Panc1 (cell line): ENCODE measurements around the gene IFITM1. TPM values are rescaled to one million over a fixed set of nuclear protein-coding genes. Genes with fewer than 3 reads are reported as not detected.
A peak's percentile ranks its signal among the peaks of the same experiment; 100 is the strongest.

Experiments used
- ATAC-seq: fragments of 200-7000 bp; cut with Tn5 transposase; 2 replicates; pipeline ENCODE4 v1.9.1; 2020; ENCODE audit warnings: mild to moderate bottlenecking, moderate library complexity
- BruUV-seq: library from RNA; stranded (reverse); fragments of 400-500 nt; replicated peaks from 2 replicates; lab custom pipeline; 2021; lab: Mats Ljungman, UMichigan
- CTCF ChIA-PET: fragments of 300-600 bp; sonication (Branson Sonifier 250); formaldehyde crosslinking; loops from one replicate; lab custom pipeline; 2022; ENCODE audit warnings: antibody characterized with exemption; lab: Charles Lee
- POLR2A ChIA-PET: fragments of 300-600 bp; sonication (Branson Sonifier 250); formaldehyde crosslinking; loops from one replicate; lab custom pipeline; 2022; ENCODE audit warnings: antibody characterized with exemption; lab: Charles Lee
- DNase-seq: peaks from one replicate; pipeline ENCODE4 v3.0.0-alpha.2; 2010; ENCODE audit warnings: low read depth, low spot score
- H3K27ac ChIP-seq: 2 replicates; pipeline ENCODE4 v1.5.1; 2011; ENCODE audit warnings: mild to moderate bottlenecking, low read length, inconsistent platforms
- H3K27me3 ChIP-seq: fragments of 200-500 bp; sonication (Bioruptor generic); 2 replicates; pipeline ENCODE4 v1.6.0; 2014; ENCODE audit warnings: low read length, inconsistent platforms; ENCODE audit not compliant: control insufficient read depth, insufficient read depth
- H3K36me3 ChIP-seq: fragments of 200-500 bp; sonication (Bioruptor generic); 2 replicates; pipeline ENCODE4 v1.5.1; 2014; ENCODE audit warnings: inconsistent platforms, mild to moderate bottlenecking, low read length, moderate library complexity; ENCODE audit not compliant: control insufficient read depth, insufficient read depth
- H3K4me1 ChIP-seq: 2 replicates; pipeline ENCODE4 v1.5.1; 2011; ENCODE audit warnings: inconsistent platforms, mild to moderate bottlenecking, low read length, moderate library complexity; ENCODE audit not compliant: control insufficient read depth, insufficient read depth
- H3K4me3 ChIP-seq, 2 experiments: 2 replicates each; pipeline ENCODE4 v1.5.1; 2011 to 2012; ENCODE audit warnings: low read depth in 2 of 2, low read length in 2 of 2, mild to moderate bottlenecking in 2 of 2, inconsistent platforms in 1 of 2, moderate library complexity in 1 of 2
- H3K9me3 ChIP-seq: fragments of 200-500 bp; sonication (Bioruptor generic); 2 replicates; pipeline ENCODE4 v1.5.1; 2014; ENCODE audit warnings: low read depth, mild to moderate bottlenecking, inconsistent platforms, low read length, moderate library complexity; ENCODE audit not compliant: control insufficient read depth, insufficient read depth
- POLR2AphosphoS5 ChIP-seq: IDR thresholded peaks from 2 replicates; pipeline ENCODE4 v1.6.1; 2012; ENCODE audit warnings: mild to moderate bottlenecking, low read depth, low read length, moderate library complexity
- REST ChIP-seq, 2 experiments: IDR thresholded peaks; 2 replicates each; pipeline ENCODE4 v1.6.1; 2011 to 2012; ENCODE audit warnings: low read depth in 2 of 2, control low read depth in 1 of 2, low read length in 1 of 2, mild to moderate bottlenecking in 1 of 2, moderate library complexity in 1 of 2; ENCODE audit not compliant: insufficient read depth in 1 of 2
- SIN3A ChIP-seq: IDR thresholded peaks from 2 replicates; pipeline ENCODE4 v1.6.1; 2012; ENCODE audit warnings: low read depth, mild to moderate bottlenecking, low read length, moderate library complexity, borderline replicate concordance; ENCODE audit not compliant: insufficient read depth
- TCF7L2 ChIP-seq: IDR thresholded peaks from 2 replicates; pipeline ENCODE4 v1.6.1; 2011; ENCODE audit warnings: mild to moderate bottlenecking, low read depth, low read length, inconsistent platforms
- in situ Hi-C: cut with HindIII; loops from 2 replicates; pipeline ENCODE4 v1.10.0; 2016; ENCODE audit warnings: low sequenced_read_pairs, low pct_unique_long_range_greater_than_20kb
- intact Hi-C: fragments of 100-400 bp; cut with micrococcal nuclease; formaldehyde crosslinking; loops from one replicate; pipeline ENCODE4 v1.10.0; 2022; ENCODE audit not compliant: unreplicated experiment
- total RNA-seq: library from RNA; stranded (reverse); gene quantifications from one replicate; pipeline ENCODE4 v1.2.1, GENCODE V29; 2021; ENCODE audit not compliant: unreplicated experiment
- TF ChIP-seq, protein P1 (sequence below): fragments of 450-650 bp; IDR thresholded peaks from 2 replicates; pipeline ENCODE4 v1.5.1; 2017; ENCODE audit warnings: mild to moderate bottlenecking

IFITM1 gene
- total RNA-seq, 1 experiment from 2014 or later, result 66.3 TPM

DNA sequence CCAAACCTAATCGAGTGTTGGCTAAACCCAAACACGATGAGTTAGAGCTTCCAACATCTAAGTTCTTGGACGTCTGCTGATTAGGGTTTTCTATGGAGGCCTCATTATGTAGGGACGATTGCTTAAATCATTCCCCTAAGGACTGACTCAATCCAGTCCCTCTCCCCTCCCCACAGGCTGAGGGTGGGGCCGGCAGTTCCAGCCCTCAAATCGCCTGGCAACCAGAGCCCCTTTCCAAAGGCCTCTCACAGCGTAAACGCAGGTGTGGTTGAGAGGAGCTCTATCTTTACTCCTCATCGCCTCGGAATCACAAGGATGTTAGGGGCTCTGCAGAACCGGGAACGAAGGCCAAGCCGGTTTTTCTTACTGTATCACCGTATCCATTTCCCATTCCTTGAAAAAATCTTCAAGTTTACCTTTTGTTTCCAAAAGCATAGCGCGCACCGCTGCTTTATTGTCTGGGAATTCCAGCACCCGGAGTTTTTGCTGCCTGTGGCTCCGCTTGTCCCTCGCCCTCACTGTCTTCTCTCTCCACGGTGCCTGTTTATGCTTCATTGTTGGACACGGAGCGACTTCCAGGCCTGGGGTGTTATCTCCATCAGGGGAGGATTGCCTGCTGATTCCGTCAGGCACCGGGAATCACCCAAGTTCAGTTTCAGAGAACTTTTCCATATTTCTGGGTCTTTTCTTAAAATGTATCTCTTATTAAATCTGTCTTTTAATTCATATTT is 20.6 kb downstream of the IFITM1 start:
- ATAC-seq (no peak), DNase-seq (no peak)
- peaks cover 6% of the 10 kb centered on the region; the same call in 1 of the 2 replicates for H3K4me1 ChIP-seq
- CTCF ChIA-PET, result no interaction called here
- POLR2A ChIA-PET, result interaction anchor here (0.5 kb wide), 1 partner anchor 48 kb away, joined by 5 read pairs; no protein-coding TSS in a partner anchor
- BruUV-seq, result no TSS peak
- H3K4me3 ChIP-seq, result no peak overlapping the region
- in situ Hi-C loops, result no loop called here
- no peaks in the 10 kb centered on the region for H3K9me3 ChIP-seq
- intact Hi-C loops, result no loop called here
- no peaks in the 10 kb centered on the region for H3K36me3 ChIP-seq
- no peaks in the 10 kb centered on the region for H3K27me3 ChIP-seq
- TF ChIP-seq SIN3A, result no peak
- TF ChIP-seq, protein P1, sequence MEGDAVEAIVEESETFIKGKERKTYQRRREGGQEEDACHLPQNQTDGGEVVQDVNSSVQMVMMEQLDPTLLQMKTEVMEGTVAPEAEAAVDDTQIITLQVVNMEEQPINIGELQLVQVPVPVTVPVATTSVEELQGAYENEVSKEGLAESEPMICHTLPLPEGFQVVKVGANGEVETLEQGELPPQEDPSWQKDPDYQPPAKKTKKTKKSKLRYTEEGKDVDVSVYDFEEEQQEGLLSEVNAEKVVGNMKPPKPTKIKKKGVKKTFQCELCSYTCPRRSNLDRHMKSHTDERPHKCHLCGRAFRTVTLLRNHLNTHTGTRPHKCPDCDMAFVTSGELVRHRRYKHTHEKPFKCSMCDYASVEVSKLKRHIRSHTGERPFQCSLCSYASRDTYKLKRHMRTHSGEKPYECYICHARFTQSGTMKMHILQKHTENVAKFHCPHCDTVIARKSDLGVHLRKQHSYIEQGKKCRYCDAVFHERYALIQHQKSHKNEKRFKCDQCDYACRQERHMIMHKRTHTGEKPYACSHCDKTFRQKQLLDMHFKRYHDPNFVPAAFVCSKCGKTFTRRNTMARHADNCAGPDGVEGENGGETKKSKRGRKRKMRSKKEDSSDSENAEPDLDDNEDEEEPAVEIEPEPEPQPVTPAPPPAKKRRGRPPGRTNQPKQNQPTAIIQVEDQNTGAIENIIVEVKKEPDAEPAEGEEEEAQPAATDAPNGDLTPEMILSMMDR, result no peak
- no peak for TF ChIP-seq TCF7L2
- TF ChIP-seq REST (IDR thresholded peaks at IDR 0.05; ENCODE audit: insufficient read depth in 1 of 2, low read depth in 2 of 2, low read length in 1 of 2), result no peak
- TF ChIP-seq POLR2AphosphoS5, result no peak
- no peak overlapping the region; the same call in 1 of the 2 replicates for H3K27ac ChIP-seq

- intact Hi-C loops (no loop called here), in situ Hi-C loops (no loop called here)
- Histone ChIP-seq H3K4me3 (no peak overlapping the region), H3K27ac (peak overlapping the region; percentile 9; the same call in 1 of the 2 replicates), H3K9me3 (no peaks in the 10 kb centered on the region), H3K4me1 (peaks cover 4% of the 10 kb centered on the region; the same call in 1 of the 2 replicates), H3K36me3 (no peaks in the 10 kb centered on the region), H3K27me3 (no peaks in the 10 kb centered on the region)
- DNase-seq (no peak), ATAC-seq (peak; percentile 59)
- no TSS peak for BruUV-seq
- CTCF ChIA-PET, result no interaction called here
- POLR2A ChIA-PET, result interaction anchor here (0.6 kb wide), 1 partner anchor 11 kb away, joined by 11 read pairs; no protein-coding TSS in a partner anchor
- TF ChIP-seq SIN3A, result no peak
- no peak for TF ChIP-seq TCF7L2
- no peak for TF ChIP-seq REST (IDR thresholded peaks at IDR 0.05; ENCODE audit: insufficient read depth in 1 of 2, low read depth in 2 of 2, low read length in 1 of 2)
- TF ChIP-seq, protein P1, result no peak
- no peak for TF ChIP-seq POLR2AphosphoS5
Measured at GRCh38 chr11:335779-336658, 22.2 kb downstream of the IFITM1 start.
